Fibroblast of lung (primary cell): ENCODE measurements around the gene MMRN2. TPM values are rescaled to one million over a fixed set of nuclear protein-coding genes. Genes with fewer than 3 reads are reported as not detected.

Experiments
- DNase-seq, 2 donors: peaks; one replicate each; pipeline versions ENCODE4 v3.0.0 to v3.0.0-alpha.2; 2010; ENCODE audit warnings: low read depth in 2 of 2
- H2AFZ ChIP-seq: 2 replicates; pipeline ENCODE4 v1.5.1; 2012; ENCODE audit warnings: low read length, control low read depth, inconsistent platforms
- H3K27ac ChIP-seq: 2 replicates; pipeline ENCODE4 v1.5.1; 2011; ENCODE audit warnings: low read length, control low read depth; ENCODE audit not compliant: insufficient read depth
- H3K27me3 ChIP-seq: 2 replicates; pipeline ENCODE4 v1.5.1; 2011; ENCODE audit warnings: mild to moderate bottlenecking, low read length; ENCODE audit not compliant: control insufficient read depth, insufficient read depth
- H3K36me3 ChIP-seq: 2 replicates; pipeline ENCODE4 v1.5.1; 2011; ENCODE audit warnings: low read length; ENCODE audit not compliant: control insufficient read depth, insufficient read depth
- H3K4me1 ChIP-seq: 2 replicates; pipeline ENCODE4 v1.5.1; 2011; ENCODE audit warnings: low read length; ENCODE audit not compliant: control insufficient read depth, insufficient read depth; ENCODE audit errors: extremely low read depth
- H3K4me2 ChIP-seq: 2 replicates; pipeline ENCODE4 v1.5.1; 2011; ENCODE audit warnings: low read length, control low read depth; ENCODE audit not compliant: insufficient read depth; ENCODE audit errors: extremely low read depth
- H3K4me3 ChIP-seq, 4 experiments: fragments of 200-600 bp in 1 of 4; sonication (generic) in 1 of 4; replicated peaks in 1 of 4; 2 replicates each; pipeline ENCODE4 v1.5.1; 2011 to 2016; ENCODE audit warnings: low read length in 4 of 4, low read depth in 3 of 4, mild to moderate bottlenecking in 3 of 4, control low read depth in 2 of 4, inconsistent platforms in 1 of 4, mixed read lengths in 1 of 4; ENCODE audit not compliant: insufficient read depth in 1 of 4; ENCODE audit errors: control extremely low read depth in 1 of 4
- H3K79me2 ChIP-seq: 2 replicates; pipeline ENCODE4 v1.5.1; 2012; ENCODE audit warnings: mild to moderate bottlenecking, low read length, inconsistent platforms; ENCODE audit not compliant: control insufficient read depth, insufficient read depth
- H3K9ac ChIP-seq: 2 replicates; pipeline ENCODE4 v1.5.1; 2011; ENCODE audit warnings: mild to moderate bottlenecking, low read length, control low read depth; ENCODE audit not compliant: insufficient read depth
- H3K9me3 ChIP-seq: 2 replicates; pipeline ENCODE4 v1.5.1; 2012; ENCODE audit warnings: low read depth, low read length; ENCODE audit not compliant: control insufficient read depth, insufficient read depth
- H4K20me1 ChIP-seq: 2 replicates; pipeline ENCODE4 v1.5.1; 2011; ENCODE audit warnings: low read length; ENCODE audit not compliant: control insufficient read depth, insufficient read depth; ENCODE audit errors: extremely low read depth
- EZH2 ChIP-seq: IDR thresholded peaks from 2 replicates; pipeline ENCODE4 v1.5.1; 2012; ENCODE audit warnings: low read length, control low read depth, mild to moderate bottlenecking; ENCODE audit errors: missing control alignments
- polyA plus RNA-seq, 2 donors: library from polyadenylated mRNA; depleted of rRNA in 1 of 2; stranded (reverse) in 1 of 2; unstranded in 1 of 2; fragments of >200 nt; gene quantifications; 2 replicates each; pipeline ENCODE4 v1.2.1, GENCODE V29; 2011 to 2012; ENCODE audit warnings: missing spikeins in 1 of 2
- total RNA-seq: library from RNA; depleted of rRNA; stranded (reverse); fragments of >200 nt; gene quantifications from 2 replicates; pipeline ENCODE4 v1.2.1, GENCODE V29; 2014
- TF ChIP-seq, protein P1 (sequence below), 2 donors: IDR thresholded peaks in 1 of 2; conservative IDR thresholded peaks in 1 of 2; 1 replicate in 1 of 2; 2 replicates in 1 of 2; pipeline ENCODE4 v1.5.1; 2011 to 2012; ENCODE audit warnings: low read length in 2 of 2, control low read depth in 1 of 2, inconsistent platforms in 1 of 2, low read depth in 1 of 2, mild to moderate bottlenecking in 1 of 2

Gene MMRN2
- total and polyA plus RNA-seq, 2 donors (not counting 1 experiment from before 2014, with no cell fraction given) = 1.5 to 2.1 TPM

- Histone ChIP-seq H3K4me1 (peaks cover 31% of the 10 kb centered on the region), H3K4me3 (no peak overlapping the region), H3K27ac (no peak overlapping the region), H2AFZ (no peak overlapping the region), H3K4me2 (no peak overlapping the region), H3K27me3 (no peaks in the 10 kb centered on the region), H4K20me1 (no peaks in the 10 kb centered on the region), H3K36me3 (no peaks in the 10 kb centered on the region), H3K9me3 (no peaks in the 10 kb centered on the region), H3K9ac (no peak overlapping the region), H3K79me2 (peaks cover 1% of the 10 kb centered on the region)
- DNase-seq = no peak
- TF ChIP-seq EZH2 = no peak
- TF ChIP-seq, protein P1, sequence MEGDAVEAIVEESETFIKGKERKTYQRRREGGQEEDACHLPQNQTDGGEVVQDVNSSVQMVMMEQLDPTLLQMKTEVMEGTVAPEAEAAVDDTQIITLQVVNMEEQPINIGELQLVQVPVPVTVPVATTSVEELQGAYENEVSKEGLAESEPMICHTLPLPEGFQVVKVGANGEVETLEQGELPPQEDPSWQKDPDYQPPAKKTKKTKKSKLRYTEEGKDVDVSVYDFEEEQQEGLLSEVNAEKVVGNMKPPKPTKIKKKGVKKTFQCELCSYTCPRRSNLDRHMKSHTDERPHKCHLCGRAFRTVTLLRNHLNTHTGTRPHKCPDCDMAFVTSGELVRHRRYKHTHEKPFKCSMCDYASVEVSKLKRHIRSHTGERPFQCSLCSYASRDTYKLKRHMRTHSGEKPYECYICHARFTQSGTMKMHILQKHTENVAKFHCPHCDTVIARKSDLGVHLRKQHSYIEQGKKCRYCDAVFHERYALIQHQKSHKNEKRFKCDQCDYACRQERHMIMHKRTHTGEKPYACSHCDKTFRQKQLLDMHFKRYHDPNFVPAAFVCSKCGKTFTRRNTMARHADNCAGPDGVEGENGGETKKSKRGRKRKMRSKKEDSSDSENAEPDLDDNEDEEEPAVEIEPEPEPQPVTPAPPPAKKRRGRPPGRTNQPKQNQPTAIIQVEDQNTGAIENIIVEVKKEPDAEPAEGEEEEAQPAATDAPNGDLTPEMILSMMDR (conservative IDR thresholded peaks at IDR 0.05 in 1 of 2, IDR thresholded peaks at IDR 0.05 in 1 of 2; ENCODE audit: low read depth in 1 of 2, low read length in 2 of 2) = no peak
Observed at GRCh38 chr10:86962136-86962980, 4.9 kb upstream of the MMRN2 start.

GRCh38 chr10:86961481-86962091 is 4.2 kb upstream of the MMRN2 start:
- no peaks in the 10 kb centered on the region for H4K20me1 ChIP-seq
- no peak overlapping the region for H2AFZ ChIP-seq
- no peak for TF ChIP-seq EZH2
- TF ChIP-seq, protein P1 (conservative IDR thresholded peaks at IDR 0.05 in 1 of 2, IDR thresholded peaks at IDR 0.05 in 1 of 2; ENCODE audit: low read depth in 1 of 2, low read length in 2 of 2) = no peak

GRCh38 chr10:86960863-86961434 is 3.5 kb upstream of the MMRN2 start:
- Histone ChIP-seq H3K79me2 (no peaks in the 10 kb centered on the region), H2AFZ (no peak overlapping the region), H3K27ac (no peak overlapping the region), H3K27me3 (no peaks in the 10 kb centered on the region), H4K20me1 (no peaks in the 10 kb centered on the region), H3K9ac (no peak overlapping the region), H3K4me3 (no peak overlapping the region), H3K4me1 (peaks cover 21% of the 10 kb centered on the region), H3K9me3 (no peaks in the 10 kb centered on the region), H3K4me2 (no peak overlapping the region), H3K36me3 (no peaks in the 10 kb centered on the region)
- TF ChIP-seq, protein P1 (conservative IDR thresholded peaks at IDR 0.05 in 1 of 2, IDR thresholded peaks at IDR 0.05 in 1 of 2; ENCODE audit: low read depth in 1 of 2, low read length in 2 of 2) = no peak
- TF ChIP-seq EZH2 = no peak
- no peak for DNase-seq

More at GRCh38 chr10:86961481-86962091, 4.2 kb upstream of the MMRN2 start:
- H3K79me2 ChIP-seq = no peaks in the 10 kb centered on the region
- no peak overlapping the region for H3K9ac ChIP-seq
- H3K4me2 ChIP-seq = no peak overlapping the region
- peaks cover 24% of the 10 kb centered on the region for H3K4me1 ChIP-seq
- no peak overlapping the region for H3K27ac ChIP-seq
- no peak overlapping the region for H3K4me3 ChIP-seq
- H3K9me3 ChIP-seq = no peaks in the 10 kb centered on the region
- H3K27me3 ChIP-seq = no peaks in the 10 kb centered on the region
- DNase-seq = no peak
- no peaks in the 10 kb centered on the region for H3K36me3 ChIP-seq
